HG03039 (cell line): Measurements from ENCODE around the gene FGG.
A peak's percentile ranks its signal among the peaks of the same experiment; 100 is the strongest.

Experiments used
- ATAC-seq: cut with Tn5 transposase; IDR thresholded peaks from one replicate; pipeline ENCODE4 v1.9.1; 2021; ENCODE audit warnings: mild to moderate bottlenecking, moderate library complexity; ENCODE audit not compliant: unreplicated experiment

Gene FGG

GRCh38 chr4:154612472-154613414 lies at the start of gene FGG:
Gene FGG, minus strand, starts transcription at chr4:154612656. Its CDS starts 47 bp downstream, at chr4:154612609.
- no peak for ATAC-seq

- ATAC-seq = no peak
These were observed 47.6 kb upstream of the FGG start for GRCh38 chr4:154660052-154660451.

GRCh38 chr4:154658680-154659405 lies 46.4 kb upstream of the FGG start:
- no peak for ATAC-seq

- no peak for ATAC-seq
These were observed 31.0 kb upstream of the FGG start for GRCh38 chr4:154643493-154643892.

- no peak for ATAC-seq
These were observed 30.0 kb upstream of the FGG start for GRCh38 chr4:154642373-154643009.

GRCh38 chr4:154640999-154641398 lies 28.5 kb upstream of the FGG start:
- ATAC-seq = no peak

- ATAC-seq = no peak
These were observed 21.6 kb upstream of the FGG start for GRCh38 chr4:154634058-154634457.

- ATAC-seq = no peak
These were observed 19.4 kb upstream of the FGG start for GRCh38 chr4:154631828-154632227.

- ATAC-seq = no peak
These were observed 17.9 kb upstream of the FGG start for GRCh38 chr4:154630324-154630723.

GRCh38 chr4:154626793-154627484 lies 14.5 kb upstream of the FGG start:
- ATAC-seq = peak; percentile 95

- ATAC-seq = no peak
These were observed 13.5 kb upstream of the FGG start for GRCh38 chr4:154625971-154626370.

- no peak for ATAC-seq
These were observed 11.5 kb upstream of the FGG start for GRCh38 chr4:154623995-154624394.

GRCh38 chr4:154623436-154623835 lies 11.0 kb upstream of the FGG start:
- no peak for ATAC-seq

GRCh38 chr4:154622598-154622997 lies 10.1 kb upstream of the FGG start:
- ATAC-seq = no peak

- ATAC-seq = no peak
These were observed 7.7 kb upstream of the FGG start for GRCh38 chr4:154620111-154620510.

GRCh38 chr4:154618708-154619315 lies 6.4 kb upstream of the FGG start:
- peak; percentile 47 for ATAC-seq

- no peak for ATAC-seq
These were observed 5.4 kb upstream of the FGG start for GRCh38 chr4:154617820-154618317.

GRCh38 chr4:154616731-154617130 lies 4.3 kb upstream of the FGG start:
- ATAC-seq = peak; percentile 96

- no peak for ATAC-seq
These were observed 3.8 kb upstream of the FGG start for GRCh38 chr4:154616287-154616686.

- ATAC-seq = no peak
These were observed 2.8 kb upstream of the FGG start for GRCh38 chr4:154615211-154615610.
